Right atrium auricular region (tissue), 2 donors: ENCODE data around the gene MVD. TPM values are rescaled to one million over a fixed set of nuclear protein-coding genes. Genes with fewer than 3 reads are reported as not detected.

Experiments
- DNase-seq: peaks from one replicate; pipeline ENCODE4 v3.0.0-alpha.2; 2019; ENCODE audit warnings: low spot score
- H3K27ac ChIP-seq, 2 donors: fragments of 200-600 bp; sonication (generic); 1 replicate in 1 of 2; 2 replicates in 1 of 2; pipeline ENCODE4 v1.5.1; 2016 to 2019
- H3K27me3 ChIP-seq, 2 donors: fragments of 200-600 bp; sonication (generic); one replicate each; pipeline versions ENCODE4 v1.5.1 to v1.6.0; 2017 to 2019
- H3K36me3 ChIP-seq: fragments of 200-600 bp; sonication (generic); one replicate; pipeline ENCODE4 v1.5.1; 2016
- H3K4me1 ChIP-seq, 2 donors: fragments of 200-600 bp; sonication (generic); one replicate each; pipeline versions ENCODE4 v1.5.1 to v1.6.0; 2017 to 2019
- H3K4me3 ChIP-seq, 2 donors: fragments of 200-600 bp; sonication (generic); 1 replicate in 1 of 2; 2 replicates in 1 of 2; pipeline ENCODE4 v1.5.1; 2017 to 2019; ENCODE audit warnings: mild to moderate bottlenecking in 1 of 2, moderate library complexity in 1 of 2
- H3K9me3 ChIP-seq, 2 donors: fragments of 200-600 bp; sonication (generic); one replicate each; pipeline ENCODE4 v1.5.1; 2019
- CTCF ChIP-seq, 2 donors: fragments of 200-600 bp; sonication (generic); IDR thresholded peaks; one replicate each; pipeline ENCODE4 v1.5.1; 2019; ENCODE audit warnings: antibody characterized with exemption in 2 of 2
- total RNA-seq, 2 donors: library from RNA; depleted of rRNA; stranded (reverse); fragments of >200 nt; gene quantifications; one replicate each; pipeline ENCODE4 v1.1.0, GENCODE V29; 2016

Gene MVD
- total RNA-seq, 2 donors from 2014 or later: 21.5 to 23.1 TPM

- Histone ChIP-seq H3K36me3 (peaks cover 42% of the 10 kb centered on the region), H3K27ac (no peak overlapping the region), H3K9me3 (no peaks in the 10 kb centered on the region), H3K4me1 (peaks cover 0 to 29% of the 10 kb centered on the region in 2 donors), H3K4me3 (no peak overlapping the region), H3K27me3 (no peaks in the 10 kb centered on the region)
- TF ChIP-seq CTCF (IDR thresholded peaks at IDR 0.05): peak in 1 of 2 donors; percentile 46
- DNase-seq: no peak
These were observed 35.1 kb upstream of the MVD start for GRCh38 chr16:88697831-88698615.

DNA sequence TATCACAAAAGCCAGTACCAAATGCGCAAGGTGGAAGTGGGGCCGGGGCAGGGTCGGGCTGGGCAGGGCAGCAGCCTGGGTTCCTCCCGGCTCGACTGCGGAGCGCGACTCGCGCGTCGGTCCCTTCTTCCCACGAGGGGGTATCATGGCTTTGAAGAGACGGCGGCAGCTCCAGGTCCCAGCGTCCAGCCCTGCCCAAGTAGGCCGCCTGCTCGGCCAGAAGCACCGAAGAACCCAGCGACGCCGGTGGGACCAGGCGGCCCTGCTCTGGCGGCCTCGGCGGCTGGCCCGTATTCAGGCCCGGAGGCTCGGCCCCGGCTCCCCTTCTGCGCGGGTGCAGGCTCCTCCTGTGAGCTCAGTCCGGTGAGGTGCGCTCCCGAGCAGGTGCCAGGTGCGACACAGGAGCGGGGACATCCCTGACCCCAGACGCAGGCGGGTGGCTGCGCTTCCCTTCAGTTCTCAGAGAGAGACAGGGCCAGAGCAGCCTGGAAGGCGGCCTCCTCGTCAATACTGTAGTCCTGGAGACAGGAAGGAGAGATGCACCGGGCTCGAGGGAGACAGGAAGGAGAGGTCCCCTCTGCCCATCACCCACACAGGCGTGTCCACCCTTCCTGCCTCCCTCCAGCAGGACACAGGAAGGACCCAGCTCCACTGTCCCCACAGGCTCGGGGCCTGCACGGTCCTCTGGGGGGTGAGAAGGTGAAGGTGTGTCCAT lies 34.4 kb upstream of the MVD start:
- H3K9me3 ChIP-seq: no peaks in the 10 kb centered on the region
- peaks cover 42% of the 10 kb centered on the region for H3K36me3 ChIP-seq
- peaks cover 0 to 23% of the 10 kb centered on the region in 2 donors for H3K4me1 ChIP-seq
- no peak for TF ChIP-seq CTCF (IDR thresholded peaks at IDR 0.05)
- no peak overlapping the region for H3K4me3 ChIP-seq
- DNase-seq: no peak
- H3K27me3 ChIP-seq: no peaks in the 10 kb centered on the region
- no peak overlapping the region for H3K27ac ChIP-seq

DNA sequence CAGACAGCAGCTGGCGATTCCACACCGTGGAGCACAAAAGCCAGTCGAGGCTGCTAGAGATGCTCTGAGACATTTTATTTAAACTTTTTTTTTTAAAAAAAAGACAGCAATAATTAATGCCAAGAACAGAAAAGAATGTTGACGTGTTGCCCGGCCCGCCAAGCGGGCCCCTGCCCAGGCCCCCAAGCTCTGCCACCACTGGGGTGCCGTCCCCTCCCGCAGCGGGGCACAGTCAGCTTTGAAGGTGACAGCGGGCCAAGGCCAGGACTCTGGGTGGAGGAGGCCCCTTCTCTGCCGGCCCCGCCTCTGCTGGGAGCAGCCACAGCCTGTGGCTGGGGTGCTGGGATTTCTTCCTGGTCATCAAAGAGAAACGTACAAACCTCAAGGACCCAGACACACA lies 33.5 kb upstream of the MVD start:
- DNase-seq: no peak
- no peaks in the 10 kb centered on the region for H3K27me3 ChIP-seq
- peaks cover 42% of the 10 kb centered on the region for H3K36me3 ChIP-seq
- no peak overlapping the region for H3K4me3 ChIP-seq
- H3K4me1 ChIP-seq: peaks cover 0 to 14% of the 10 kb centered on the region in 2 donors
- no peak for TF ChIP-seq CTCF (IDR thresholded peaks at IDR 0.05)
- H3K9me3 ChIP-seq: no peaks in the 10 kb centered on the region
- no peak overlapping the region for H3K27ac ChIP-seq

DNA sequence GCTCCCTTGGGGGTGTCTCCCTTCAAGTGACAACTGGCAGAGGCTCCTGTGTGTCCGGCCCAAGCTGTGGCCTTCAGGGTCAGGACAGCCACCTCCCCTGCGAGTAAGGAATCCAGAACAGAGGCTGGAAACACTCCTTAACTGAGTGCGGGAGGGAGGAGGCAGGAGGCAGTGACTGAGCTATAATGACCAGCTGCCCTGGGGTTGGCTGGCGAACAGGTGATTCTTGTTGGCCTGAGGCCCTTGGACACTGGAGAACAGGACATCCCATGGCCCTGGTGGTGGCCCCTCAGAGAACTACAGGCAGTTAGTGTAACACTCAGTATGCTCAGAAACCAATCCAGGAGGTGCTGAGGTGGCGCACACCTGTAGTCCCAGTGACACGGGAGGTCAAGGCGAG lies 32.9 kb upstream of the MVD start:
- no peak for DNase-seq
- H3K36me3 ChIP-seq: peaks cover 42% of the 10 kb centered on the region
- no peaks in the 10 kb centered on the region for H3K9me3 ChIP-seq
- no peak overlapping the region for H3K27ac ChIP-seq
- peaks cover 0 to 8% of the 10 kb centered on the region in 2 donors for H3K4me1 ChIP-seq
- H3K27me3 ChIP-seq: no peaks in the 10 kb centered on the region
- no peak overlapping the region for H3K4me3 ChIP-seq
- no peak for TF ChIP-seq CTCF (IDR thresholded peaks at IDR 0.05)

DNA sequence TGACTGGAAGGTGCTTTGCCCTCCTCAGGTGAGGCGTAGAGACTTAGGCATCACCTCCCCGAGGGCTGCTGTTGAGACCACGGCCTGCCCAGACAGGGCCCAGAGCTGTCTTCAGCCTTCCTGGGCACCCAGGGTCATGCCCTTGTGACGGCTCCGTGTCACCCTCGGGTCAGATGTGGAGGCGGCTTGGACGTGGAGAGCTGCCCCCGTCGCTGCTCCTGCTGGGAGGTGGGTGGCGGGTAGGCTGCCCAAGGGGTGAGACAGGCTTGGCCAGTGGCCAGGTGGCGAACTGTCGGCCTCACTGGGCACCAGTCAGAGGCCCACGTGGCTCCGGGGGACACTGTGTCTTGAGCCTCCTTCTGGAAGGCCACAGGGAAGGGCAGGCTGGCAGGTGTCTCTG lies 32.3 kb upstream of the MVD start:
- Histone ChIP-seq H3K27me3 (no peaks in the 10 kb centered on the region), H3K4me3 (no peak overlapping the region), H3K27ac (no peak overlapping the region), H3K36me3 (peaks cover 41% of the 10 kb centered on the region), H3K9me3 (no peaks in the 10 kb centered on the region), H3K4me1 (peaks cover 0 to 2% of the 10 kb centered on the region in 2 donors)
- DNase-seq: no peak
- TF ChIP-seq CTCF (IDR thresholded peaks at IDR 0.05): no peak
